ENCODE data around the gene BABAM2.

Gene BABAM2

GRCh38 chr2:28136556-28136955, 246.0 kb downstream of the BABAM2 start:
- no peak for DNase-seq

- no peak for DNase-seq
Observed at GRCh38 chr2:28137221-28137620, 246.7 kb downstream of the BABAM2 start.

- DNase-seq, result no peak
Observed at GRCh38 chr2:28142386-28142785, 251.9 kb downstream of the BABAM2 start.

DNA sequence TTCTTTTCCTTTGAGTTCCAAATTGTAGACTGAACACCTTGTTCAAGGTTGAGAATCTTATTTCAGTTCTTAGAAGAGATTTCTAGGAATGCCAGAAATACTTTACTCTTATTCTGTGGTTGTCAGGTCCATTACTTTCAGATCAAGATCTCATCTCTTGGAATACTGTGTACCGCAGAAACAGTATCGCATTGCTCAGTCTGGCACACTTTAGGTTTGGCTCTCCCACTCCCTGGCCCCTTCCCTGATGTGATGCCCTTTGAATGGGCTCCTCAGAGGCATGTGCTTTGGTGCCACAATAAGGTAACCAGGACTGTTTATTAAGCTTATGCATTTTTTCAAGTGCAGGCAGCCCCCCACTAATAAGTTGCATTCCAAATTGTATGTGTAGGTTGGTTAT, 257.5 kb downstream of the BABAM2 start:
- no peak for DNase-seq

DNA sequence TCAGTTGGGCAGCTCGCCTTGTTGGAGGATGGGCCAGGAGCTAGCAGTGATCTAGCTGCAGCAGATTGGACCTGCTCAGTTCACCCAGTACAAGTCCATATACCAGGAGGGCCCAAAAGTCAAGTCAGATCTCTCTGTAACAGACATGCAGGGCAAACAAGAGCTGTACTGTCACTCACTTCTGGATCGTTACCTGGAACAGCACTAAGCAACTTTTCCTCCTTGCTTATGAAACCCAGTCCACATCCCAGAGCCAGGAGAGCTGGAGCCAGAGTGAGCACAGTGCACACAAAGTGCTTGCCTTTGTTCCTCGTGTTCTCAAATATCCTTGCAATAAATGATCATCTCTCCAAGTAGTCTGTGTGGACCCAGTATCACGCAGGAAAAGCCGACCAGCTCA, 258.0 kb downstream of the BABAM2 start:
- DNase-seq, result no peak

GRCh38 chr2:28150236-28150915, 259.8 kb downstream of the BABAM2 start:
- no peak for DNase-seq

GRCh38 chr2:28150994-28151393, 260.5 kb downstream of the BABAM2 start:
- DNase-seq, result no peak

DNA sequence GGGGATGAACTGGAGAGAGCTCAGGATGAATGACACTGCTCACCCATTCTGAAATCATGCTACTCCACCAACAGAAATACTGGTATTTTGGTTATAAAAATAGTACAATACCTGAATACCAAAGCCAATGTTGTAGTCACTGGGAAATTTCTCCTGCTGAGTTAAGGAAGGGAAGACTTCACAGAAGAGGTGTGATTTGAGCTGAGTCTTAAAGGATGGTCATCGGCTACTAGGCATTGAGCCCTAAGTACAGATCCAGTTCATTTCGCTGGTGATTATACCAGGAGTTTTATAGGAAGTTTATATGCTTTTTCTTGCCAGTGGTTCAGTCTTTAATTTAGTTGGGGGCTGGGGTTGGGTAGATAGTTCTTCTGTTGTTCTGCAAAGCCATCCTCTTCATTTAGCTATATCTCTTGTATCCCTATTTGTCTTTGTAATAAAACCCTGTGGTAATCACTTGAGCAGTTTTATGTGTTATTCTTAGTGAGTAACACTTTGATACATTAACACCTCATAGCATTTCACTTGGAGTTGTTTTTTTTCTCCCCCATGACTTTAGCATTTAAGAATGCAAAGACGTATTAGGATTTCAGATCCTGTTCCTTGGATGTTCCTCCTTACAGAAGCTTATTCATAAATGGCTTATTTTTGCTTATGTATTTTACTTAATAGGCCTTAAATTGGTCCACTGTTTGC, 262.2 kb downstream of the BABAM2 start:
- DNase-seq, result no peak

- no peak for DNase-seq
Observed at GRCh38 chr2:28153851-28154250, 263.3 kb downstream of the BABAM2 start.

DNA sequence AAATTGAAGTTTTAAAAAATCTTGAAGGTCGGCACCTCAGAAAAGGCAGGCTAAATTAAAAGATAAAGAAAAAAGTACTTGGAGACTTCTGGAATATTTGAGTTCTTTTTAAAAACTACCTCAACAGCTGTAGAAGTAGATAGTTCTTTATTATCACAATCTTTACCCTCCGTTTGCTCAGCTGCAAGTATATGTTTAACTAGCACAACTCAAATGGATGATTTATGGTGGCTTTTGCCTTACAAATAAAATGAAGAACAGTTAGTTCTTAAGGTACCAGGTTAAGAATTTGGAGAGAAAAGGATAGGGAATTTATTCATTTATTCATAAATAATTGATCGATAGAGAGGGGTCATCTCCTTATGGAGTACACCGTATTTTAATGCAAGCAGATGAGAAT, 264.6 kb downstream of the BABAM2 start:
- no peak for DNase-seq

GRCh38 chr2:28155627-28156026, 265.1 kb downstream of the BABAM2 start:
- no peak for DNase-seq

- DNase-seq, result no peak
Observed at GRCh38 chr2:28158791-28159190, 268.3 kb downstream of the BABAM2 start.

DNA sequence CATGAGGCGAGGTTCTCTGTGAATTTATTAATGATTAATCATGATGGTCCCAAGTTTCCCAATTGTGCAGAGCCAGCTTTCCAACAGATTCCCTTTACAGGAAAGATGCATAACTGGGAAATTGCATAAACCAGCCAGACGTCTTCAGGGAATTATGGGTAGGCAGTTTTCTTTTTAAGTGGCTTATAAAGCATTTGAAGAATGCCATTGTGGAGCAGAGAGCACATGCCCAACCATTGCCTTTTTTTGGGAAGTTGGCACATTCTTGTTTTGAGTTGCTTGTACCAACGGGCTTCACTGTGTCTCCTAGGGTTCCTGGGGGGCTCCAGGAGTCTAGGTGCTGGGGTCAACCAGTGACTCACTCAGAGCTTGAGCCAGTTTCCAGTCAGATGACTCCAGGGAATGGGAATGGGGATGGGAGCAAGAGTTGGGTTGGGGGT, 270.5 kb downstream of the BABAM2 start:
- no peak for DNase-seq

DNA sequence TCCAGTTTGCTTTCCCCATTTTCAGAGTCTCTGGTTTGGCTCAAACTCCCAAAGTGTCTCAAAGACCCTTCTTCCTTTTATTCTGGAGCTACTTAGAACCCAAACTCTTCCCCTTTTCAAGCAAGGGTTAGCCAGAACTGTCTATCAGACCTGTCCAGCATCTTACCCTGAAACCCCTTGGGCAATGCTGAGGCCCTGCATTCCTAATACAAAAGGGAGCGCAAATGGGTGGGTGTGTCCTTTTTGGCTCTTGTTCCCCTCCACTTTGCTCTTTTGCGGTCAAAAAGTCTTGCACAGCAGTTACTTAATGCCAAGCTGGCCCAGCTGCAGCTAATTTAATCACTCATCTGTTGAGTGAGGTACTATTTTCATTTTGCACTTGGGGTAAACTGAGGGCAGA, 270.9 kb downstream of the BABAM2 start:
- DNase-seq, result no peak

GRCh38 chr2:28162564-28162963, 272.0 kb downstream of the BABAM2 start:
- DNase-seq, result no peak

DNA sequence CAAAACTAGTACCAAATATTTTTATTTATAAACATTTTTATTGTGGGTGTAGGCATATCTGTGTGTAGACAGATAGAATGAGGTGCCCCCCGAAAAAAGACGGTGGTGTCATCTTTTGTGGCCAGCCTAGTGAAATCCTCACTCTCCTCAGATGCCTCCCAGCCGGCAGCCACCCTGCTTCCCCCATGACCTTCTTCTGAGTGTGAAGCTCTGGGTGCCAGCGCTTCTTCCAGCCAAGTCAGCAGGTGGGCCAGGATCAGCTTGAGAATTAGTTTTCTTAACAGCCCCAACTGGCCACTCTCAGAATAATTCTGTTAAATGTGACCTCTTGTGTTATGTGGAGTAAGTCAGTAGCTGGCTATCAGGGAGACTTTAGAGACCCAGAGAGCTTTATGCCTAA, 272.5 kb downstream of the BABAM2 start:
- no peak for DNase-seq

- DNase-seq, result no peak
Observed at GRCh38 chr2:28163627-28164279, 273.2 kb downstream of the BABAM2 start.

GRCh38 chr2:28164280-28164801, 273.8 kb downstream of the BABAM2 start:
- DNase-seq, result no peak

GRCh38 chr2:28165087-28165635, 274.6 kb downstream of the BABAM2 start:
- no peak for DNase-seq

GRCh38 chr2:28166956-28167355, 276.4 kb downstream of the BABAM2 start:
- DNase-seq, result no peak

DNA sequence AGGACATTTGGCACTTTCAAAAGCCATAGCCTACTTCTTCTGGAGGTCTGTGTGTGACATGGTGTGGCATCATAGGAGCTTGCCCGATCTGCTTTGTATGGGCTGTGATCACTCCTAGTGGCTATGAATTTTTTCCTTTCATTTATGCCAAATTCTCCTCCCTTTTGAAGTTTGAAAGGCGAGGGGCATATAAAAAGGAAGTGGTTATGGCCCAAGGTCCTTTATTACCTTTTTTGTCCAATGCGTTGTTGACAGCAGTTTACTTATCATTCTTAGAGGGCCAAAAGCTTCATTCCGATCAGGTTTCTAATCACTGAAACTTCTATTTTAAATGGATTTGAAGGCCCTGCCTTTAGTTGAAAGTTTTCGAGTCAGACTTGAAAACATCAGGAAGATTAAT, 277.8 kb downstream of the BABAM2 start:
- no peak for DNase-seq

- DNase-seq, result no peak
Observed at GRCh38 chr2:28169492-28169891, 279.0 kb downstream of the BABAM2 start.

DNA sequence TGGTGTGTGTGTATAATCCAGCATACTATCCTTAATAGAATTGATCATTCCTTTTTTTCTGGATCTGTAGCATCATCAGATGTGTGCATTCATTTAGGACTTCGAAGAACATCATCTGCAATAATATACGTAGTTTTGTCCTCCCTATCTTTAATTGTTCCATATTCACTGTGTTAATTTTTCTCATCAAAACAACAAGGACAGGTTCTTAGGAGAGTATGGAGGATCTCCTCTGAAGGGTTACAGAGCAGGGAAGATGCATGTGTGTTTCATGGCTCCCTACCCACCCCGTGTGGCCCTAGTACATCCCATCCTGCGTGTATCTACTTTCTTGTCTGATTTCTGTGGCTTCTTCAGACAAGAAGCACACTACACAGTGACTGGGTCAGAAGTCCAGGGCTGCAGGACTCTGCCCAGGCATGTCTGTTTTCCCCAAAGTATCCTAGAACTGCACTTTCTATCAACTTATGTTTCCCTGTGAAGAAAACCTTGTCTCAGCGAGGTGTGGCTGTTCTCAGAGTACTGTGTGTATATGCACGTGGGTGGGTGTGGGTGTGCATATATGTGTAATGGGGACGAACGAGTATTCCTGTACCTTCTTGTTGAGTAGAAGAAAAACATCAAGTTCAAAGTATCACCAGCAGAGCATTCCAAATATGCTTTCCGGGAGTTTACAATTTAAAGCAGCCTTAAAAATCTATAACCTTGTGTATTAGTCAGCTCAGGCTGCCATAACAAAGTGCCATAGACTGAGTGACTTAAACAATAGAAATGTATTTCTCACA, 281.8 kb downstream of the BABAM2 start:
- no peak for DNase-seq
